ENCODE data around the gene EIF5B.

Gene EIF5B

GRCh38 chr2:99397266-99397920, 60.2 kb downstream of the EIF5B start:
- H3K27ac ChIP-seq (ENCODE audit: low read depth, low read length): no peak overlapping the region
- TF ChIP-seq CTCF (IDR thresholded peaks at IDR 0.05; ENCODE audit: low read depth, low read length, poor library complexity, severe bottlenecking) (no peak), EZH2phosphoT487 (IDR thresholded peaks at IDR 0.05; ENCODE audit: borderline replicate concordance, low read length) (no peak)
- H3F3A ChIP-seq (ENCODE audit: control insufficient read depth, insufficient read depth): peaks cover 15% of the 10 kb centered on the region
- no peaks in the 10 kb centered on the region for H3K4me1 ChIP-seq (ENCODE audit: control insufficient read depth, low read length)
- no peaks in the 10 kb centered on the region for H3K9me2 ChIP-seq (replicated peaks; ENCODE audit: control insufficient read depth, low read length)
- H3K27me3 ChIP-seq (ENCODE audit: control insufficient read depth, low read length): no peaks in the 10 kb centered on the region
- H4K20me1 ChIP-seq (ENCODE audit: control insufficient read depth, insufficient read depth, low read depth, low read length): no peaks in the 10 kb centered on the region
- H3K9me3 ChIP-seq (ENCODE audit: control insufficient read depth, insufficient read depth, low read length): no peaks in the 10 kb centered on the region
- no peak overlapping the region for H3K4me3 ChIP-seq (ENCODE audit: low read length)
- H3K79me2 ChIP-seq (ENCODE audit: control insufficient read depth, low read length): no peaks in the 10 kb centered on the region
- H3K36me3 ChIP-seq (ENCODE audit: control insufficient read depth, low read length): peaks cover 98% of the 10 kb centered on the region
- H3K4me2 ChIP-seq (ENCODE audit: low read length): no peak overlapping the region

- TF ChIP-seq EZH2phosphoT487 (IDR thresholded peaks at IDR 0.05; ENCODE audit: borderline replicate concordance, low read length) (no peak), CTCF (IDR thresholded peaks at IDR 0.05; ENCODE audit: low read depth, low read length, poor library complexity, severe bottlenecking) (no peak)
- H3F3A ChIP-seq (ENCODE audit: control insufficient read depth, insufficient read depth): peaks cover 15% of the 10 kb centered on the region
Observed at GRCh38 chr2:99398303-99398702, 61.1 kb downstream of the EIF5B start.

GRCh38 chr2:99399063-99399462, 61.9 kb downstream of the EIF5B start:
- TF ChIP-seq EZH2phosphoT487 (IDR thresholded peaks at IDR 0.05; ENCODE audit: borderline replicate concordance, low read length) (no peak), CTCF (IDR thresholded peaks at IDR 0.05; ENCODE audit: low read depth, low read length, poor library complexity, severe bottlenecking) (no peak)
- no peak overlapping the region for H3K4me3 ChIP-seq (ENCODE audit: low read length)
- H3K4me1 ChIP-seq (ENCODE audit: control insufficient read depth, low read length): peaks cover under 1% of the 10 kb centered on the region; the same call in 1 of the 2 replicates
- peaks cover 100% of the 10 kb centered on the region for H3K36me3 ChIP-seq (ENCODE audit: control insufficient read depth, low read length)
- no peaks in the 10 kb centered on the region for H4K20me1 ChIP-seq (ENCODE audit: control insufficient read depth, insufficient read depth, low read depth, low read length)
- no peaks in the 10 kb centered on the region for H3K79me2 ChIP-seq (ENCODE audit: control insufficient read depth, low read length)
- no peak overlapping the region for H3K27ac ChIP-seq (ENCODE audit: low read depth, low read length)
- no peaks in the 10 kb centered on the region for H3K27me3 ChIP-seq (ENCODE audit: control insufficient read depth, low read length)
- H3K9me3 ChIP-seq (ENCODE audit: control insufficient read depth, insufficient read depth, low read length): no peaks in the 10 kb centered on the region
- H3K9me2 ChIP-seq (replicated peaks; ENCODE audit: control insufficient read depth, low read length): no peaks in the 10 kb centered on the region
- H3K4me2 ChIP-seq (ENCODE audit: low read length): no peak overlapping the region
- H3F3A ChIP-seq (ENCODE audit: control insufficient read depth, insufficient read depth): peaks cover 13% of the 10 kb centered on the region

More at GRCh38 chr2:99398303-99398702, 61.1 kb downstream of the EIF5B start:
- no peaks in the 10 kb centered on the region for H3K79me2 ChIP-seq (ENCODE audit: control insufficient read depth, low read length)
- no peaks in the 10 kb centered on the region for H3K9me2 ChIP-seq (replicated peaks; ENCODE audit: control insufficient read depth, low read length)
- no peaks in the 10 kb centered on the region for H4K20me1 ChIP-seq (ENCODE audit: control insufficient read depth, insufficient read depth, low read depth, low read length)
- no peaks in the 10 kb centered on the region for H3K9me3 ChIP-seq (ENCODE audit: control insufficient read depth, insufficient read depth, low read length)
- H3K27me3 ChIP-seq (ENCODE audit: control insufficient read depth, low read length): no peaks in the 10 kb centered on the region
- peaks cover 100% of the 10 kb centered on the region for H3K36me3 ChIP-seq (ENCODE audit: control insufficient read depth, low read length)
- no peaks in the 10 kb centered on the region for H3K4me1 ChIP-seq (ENCODE audit: control insufficient read depth, low read length)
- no peak overlapping the region for H3K4me2 ChIP-seq (ENCODE audit: low read length)
- H3K27ac ChIP-seq (ENCODE audit: low read depth, low read length): no peak overlapping the region
- H3K4me3 ChIP-seq (ENCODE audit: low read length): no peak overlapping the region
